ENCODE measurements around the gene FCHSD2.

- TF ChIP-seq EZH2 (IDR thresholded peaks at IDR 0.05; ENCODE audit: insufficient read depth, poor library complexity, severe bottlenecking) (no peak), EZH2phosphoT487 (IDR thresholded peaks at IDR 0.05; ENCODE audit: insufficient read depth, low read depth) (no peak)
Measured at GRCh38 chr11:72965672-72966071, 176.4 kb downstream of the FCHSD2 start.

All from GM23248 (cell line).